GM18907 (cell line): ENCODE measurements around the gene ABHD12.
"Not testable (repeated sequence)": the region's sequence is repeated elsewhere in the genome, so short reads cannot be mapped to it uniquely, and the experiment has no call there.

ENCODE experiments used
- ATAC-seq: cut with Tn5 transposase; IDR thresholded peaks from one replicate; pipeline ENCODE4 v1.9.1; 2021; ENCODE audit warnings: mild to moderate bottlenecking, moderate library complexity; ENCODE audit not compliant: unreplicated experiment

The ABHD12 gene

GRCh38 chr20:25390538-25391528, at the start of gene ABHD12:
TSS of gene ABHD12 (minus strand) at chr20:25390835. CDS start at chr20:25390703, 132 bp downstream.
- peak; percentile 93 for ATAC-seq

DNA sequence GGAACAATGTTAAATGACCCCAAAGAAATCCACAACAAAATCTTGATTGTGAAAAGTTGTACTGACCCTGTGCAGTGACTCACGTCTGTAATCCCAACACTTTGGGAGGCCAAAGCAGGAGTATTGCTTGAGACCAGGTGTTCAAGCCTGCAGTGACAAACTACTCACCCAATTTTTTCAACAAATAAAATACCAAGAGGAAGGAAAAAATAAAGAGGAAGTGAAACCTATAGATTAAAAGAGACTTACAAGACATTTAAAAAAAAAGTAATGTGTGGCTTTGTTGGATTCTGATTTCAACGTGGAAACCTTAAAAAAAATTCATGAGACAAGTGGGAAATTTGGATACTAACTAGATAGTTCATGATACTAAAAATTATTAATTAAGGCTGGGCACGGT, 48.7 kb upstream of the ABHD12 start:
- peak; percentile 67 for ATAC-seq

DNA sequence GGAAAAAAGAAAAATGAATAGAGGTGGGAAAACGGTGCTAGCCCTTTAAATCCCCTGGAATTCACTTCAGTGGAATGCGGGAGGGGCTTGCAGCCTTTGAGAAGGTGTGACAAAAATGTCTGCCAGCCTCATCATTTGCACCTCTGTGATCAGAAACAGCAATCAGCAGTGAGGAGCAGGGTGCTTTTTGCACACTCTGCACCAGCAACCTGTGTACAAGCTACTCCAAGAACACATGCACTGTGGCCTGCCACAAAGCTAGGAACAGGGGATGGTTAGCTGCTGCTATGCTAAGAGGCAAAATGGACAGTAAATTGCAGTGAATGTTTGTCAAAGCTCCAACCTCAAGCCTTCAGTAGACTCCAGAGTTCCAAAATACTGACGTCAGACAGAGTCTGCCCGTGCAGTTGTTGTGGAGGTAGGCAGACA, 46.5 kb upstream of the ABHD12 start:
- ATAC-seq, result no peak

DNA sequence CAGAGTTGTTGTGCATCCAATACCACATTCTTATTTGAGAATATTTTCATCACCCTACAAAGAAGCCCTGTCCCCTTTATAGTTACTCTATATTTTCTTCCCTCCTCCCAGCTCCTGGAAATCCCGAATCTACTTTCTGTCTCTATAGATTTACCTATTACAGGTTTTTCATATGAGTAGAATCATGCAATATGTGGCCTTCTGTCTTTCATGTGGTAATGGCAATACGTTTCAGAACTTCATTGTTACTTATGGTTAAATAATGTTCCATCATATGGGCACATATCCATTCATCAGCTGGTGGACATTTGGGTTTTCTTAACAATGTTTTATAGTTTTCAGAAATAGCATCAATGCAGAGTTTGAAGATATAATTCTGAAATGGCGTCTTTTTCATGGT, 33.9 kb upstream of the ABHD12 start:
- no peak for ATAC-seq

GRCh38 chr20:25422032-25422431, 31.4 kb upstream of the ABHD12 start:
- ATAC-seq, result no peak

DNA sequence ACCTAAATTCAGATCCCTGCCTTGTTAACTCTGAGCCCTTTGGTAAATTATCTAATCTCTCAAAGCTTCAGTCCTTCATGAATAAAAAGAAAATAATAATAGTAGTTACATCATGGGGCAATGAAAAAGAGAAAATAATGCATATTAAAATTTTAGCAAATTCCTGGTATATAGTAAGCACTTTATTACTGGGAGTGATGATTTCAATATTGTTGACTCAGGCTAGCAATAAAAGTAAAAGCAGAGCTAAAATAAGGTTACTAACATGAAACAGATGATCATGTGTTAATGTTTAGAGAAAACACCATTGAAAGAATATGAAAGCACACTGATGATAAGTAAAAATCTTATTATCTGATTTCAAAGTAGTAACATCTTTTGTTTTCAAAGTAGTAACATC, 30.5 kb upstream of the ABHD12 start:
- no peak for ATAC-seq

GRCh38 chr20:25418776-25419175, 28.1 kb upstream of the ABHD12 start:
- ATAC-seq, result peak; percentile 56

- no peak for ATAC-seq
Observed at GRCh38 chr20:25408890-25409289, 18.3 kb upstream of the ABHD12 start.

DNA sequence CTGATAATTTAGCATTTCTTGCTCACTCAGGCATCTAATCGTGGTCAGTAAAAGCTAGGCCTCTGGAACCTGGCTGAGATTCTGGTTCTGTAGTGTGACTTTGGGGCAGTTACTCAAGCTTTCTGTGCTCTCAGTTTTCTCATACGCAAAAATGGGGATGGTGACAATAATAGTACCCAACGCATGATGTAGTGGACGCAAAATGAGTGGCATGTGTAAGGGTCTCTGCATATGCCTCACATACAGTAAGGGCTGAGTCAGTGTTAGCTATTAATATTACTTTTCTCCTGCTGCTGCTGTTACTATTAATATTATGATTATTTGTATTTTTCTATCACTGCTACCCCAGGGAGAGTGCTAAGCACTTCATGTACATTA, 17.5 kb upstream of the ABHD12 start:
- ATAC-seq, result no peak

DNA sequence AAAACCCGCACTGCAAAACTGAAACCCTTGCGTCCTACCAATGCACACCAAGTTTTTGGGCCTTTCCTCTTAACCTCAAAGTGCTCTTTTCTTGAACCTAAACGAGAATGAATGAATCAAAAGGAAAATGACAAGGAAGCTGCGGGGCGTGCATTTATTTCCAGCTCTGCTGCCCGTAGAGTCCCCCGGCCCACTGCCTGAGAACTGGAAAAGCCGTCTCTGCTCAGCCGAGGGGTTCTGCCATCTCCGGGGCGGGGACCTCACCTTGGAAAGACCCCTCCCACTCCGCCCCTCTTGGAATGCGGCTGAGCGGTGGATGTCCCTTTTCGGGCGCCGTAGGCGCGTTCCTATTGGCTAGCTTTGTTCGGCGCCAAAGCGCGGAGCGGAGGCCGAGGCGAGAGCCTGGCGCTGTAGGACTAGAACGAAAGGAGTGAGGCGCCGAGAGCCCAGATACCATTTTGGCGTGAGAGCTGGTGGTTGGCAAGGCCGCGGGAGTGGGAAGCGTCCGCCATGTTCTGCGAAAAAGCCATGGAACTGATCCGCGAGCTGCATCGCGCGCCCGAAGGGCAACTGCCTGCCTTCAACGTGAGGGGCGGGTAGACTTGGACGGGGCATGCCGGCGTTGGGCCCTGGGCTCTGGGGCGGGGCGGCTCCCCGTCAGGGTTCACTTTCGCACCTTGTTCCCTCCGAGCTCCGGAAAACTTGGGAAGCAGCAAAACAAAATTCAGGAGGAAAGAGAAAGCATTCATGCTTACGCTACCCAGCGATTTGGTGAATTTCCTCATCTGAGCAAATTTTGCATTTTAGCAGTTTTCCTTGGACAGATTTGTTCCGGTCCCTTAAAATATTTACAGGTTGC, 16.9 kb upstream of the ABHD12 start, which contains the start of gene GINS1:
Gene GINS1 (plus strand): TSS at position 363 of the 859 bp plus-strand sequence. CDS start 148 bp downstream, at position 511.
- peak; percentile 92 for ATAC-seq

GRCh38 chr20:25402583-25402982, 11.9 kb upstream of the ABHD12 start:
- ATAC-seq, result no peak

DNA sequence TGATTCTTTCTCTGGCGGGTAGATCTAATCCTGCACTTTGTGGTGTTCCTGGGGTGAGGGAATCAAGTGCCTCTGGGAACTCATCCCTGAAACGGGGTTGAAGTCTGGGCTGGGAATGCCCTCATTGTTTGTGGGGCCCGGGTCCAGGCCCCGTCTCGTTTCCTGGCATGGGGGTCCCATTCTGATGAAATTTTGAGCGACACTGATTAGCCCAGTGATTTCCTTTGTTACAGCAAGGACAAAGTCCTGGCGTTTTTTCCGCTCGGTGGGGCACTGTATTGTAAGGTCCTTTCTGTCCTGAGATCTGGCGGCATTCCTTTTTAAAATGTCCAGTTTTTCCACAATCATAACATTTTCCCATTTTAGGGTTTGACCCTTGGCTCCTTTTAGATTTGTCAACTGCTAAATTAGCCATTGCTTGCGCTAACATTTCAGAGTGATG, 9.7 kb upstream of the ABHD12 start:
- ATAC-seq, result not testable (repeated sequence)

DNA sequence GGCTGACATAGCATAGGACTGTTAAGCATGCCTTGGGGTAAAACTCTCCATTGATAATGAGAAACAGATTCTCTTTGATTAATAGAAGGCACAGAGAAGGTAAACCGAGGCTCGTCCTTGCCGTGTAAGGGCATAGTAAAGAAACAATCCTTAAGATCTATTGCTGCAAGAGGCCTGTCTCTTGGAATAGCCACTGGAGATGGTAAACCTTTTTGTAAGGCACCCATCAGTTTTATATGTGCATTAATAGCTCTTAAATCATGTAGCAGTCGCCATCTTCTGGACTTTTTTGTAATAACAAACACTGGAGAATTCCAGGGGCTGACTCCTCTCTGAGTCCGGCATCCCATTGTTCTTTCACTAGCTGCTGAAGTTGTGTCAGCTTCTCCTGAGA, 8.4 kb upstream of the ABHD12 start:
- ATAC-seq, result peak; percentile 70

GRCh38 chr20:25398376-25399036, 7.9 kb upstream of the ABHD12 start:
- ATAC-seq, result no peak

- no peak for ATAC-seq
Observed at GRCh38 chr20:25397821-25398220, 7.2 kb upstream of the ABHD12 start.

GRCh38 chr20:25397096-25397495, 6.5 kb upstream of the ABHD12 start:
- ATAC-seq, result no peak

DNA sequence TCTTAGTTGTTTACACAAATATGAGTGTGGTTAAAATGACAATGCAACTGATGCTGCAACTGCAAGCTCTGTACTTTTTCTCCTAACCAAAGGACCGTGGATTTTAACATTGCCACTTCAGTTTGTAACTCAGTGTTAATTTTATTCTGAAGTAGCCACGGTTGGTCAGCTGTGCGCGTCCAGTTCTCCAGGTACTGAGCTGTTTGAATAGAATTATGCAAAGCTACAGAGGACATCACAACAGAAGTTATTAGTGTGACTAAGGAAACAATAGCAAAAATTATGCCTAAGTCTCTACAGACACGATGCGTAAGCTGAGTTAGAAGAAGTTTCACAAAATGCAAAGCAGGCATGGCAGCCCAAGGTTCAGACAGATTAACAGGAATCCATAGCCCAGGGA, 4.4 kb upstream of the ABHD12 start:
- ATAC-seq, result no peak

DNA sequence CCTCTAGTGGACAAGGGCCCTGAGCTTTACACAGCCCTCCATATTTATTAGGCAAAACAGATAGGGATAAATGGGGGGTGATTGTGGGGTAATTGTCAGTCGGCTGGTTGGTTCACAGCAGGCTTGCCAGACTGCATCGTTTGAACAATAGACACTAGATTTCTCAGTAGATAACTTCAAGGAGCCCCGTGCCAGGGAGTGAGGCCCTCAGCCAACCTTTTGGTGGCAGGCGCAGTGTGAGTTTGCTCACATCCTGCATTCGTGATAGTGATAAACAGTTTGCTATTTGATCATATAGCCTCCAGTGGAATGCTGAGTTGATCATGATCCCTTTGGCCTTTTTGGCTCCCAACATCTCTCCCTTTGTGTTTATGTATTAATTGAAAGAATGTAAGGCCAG, 3.6 kb upstream of the ABHD12 start:
- ATAC-seq, result no peak

DNA sequence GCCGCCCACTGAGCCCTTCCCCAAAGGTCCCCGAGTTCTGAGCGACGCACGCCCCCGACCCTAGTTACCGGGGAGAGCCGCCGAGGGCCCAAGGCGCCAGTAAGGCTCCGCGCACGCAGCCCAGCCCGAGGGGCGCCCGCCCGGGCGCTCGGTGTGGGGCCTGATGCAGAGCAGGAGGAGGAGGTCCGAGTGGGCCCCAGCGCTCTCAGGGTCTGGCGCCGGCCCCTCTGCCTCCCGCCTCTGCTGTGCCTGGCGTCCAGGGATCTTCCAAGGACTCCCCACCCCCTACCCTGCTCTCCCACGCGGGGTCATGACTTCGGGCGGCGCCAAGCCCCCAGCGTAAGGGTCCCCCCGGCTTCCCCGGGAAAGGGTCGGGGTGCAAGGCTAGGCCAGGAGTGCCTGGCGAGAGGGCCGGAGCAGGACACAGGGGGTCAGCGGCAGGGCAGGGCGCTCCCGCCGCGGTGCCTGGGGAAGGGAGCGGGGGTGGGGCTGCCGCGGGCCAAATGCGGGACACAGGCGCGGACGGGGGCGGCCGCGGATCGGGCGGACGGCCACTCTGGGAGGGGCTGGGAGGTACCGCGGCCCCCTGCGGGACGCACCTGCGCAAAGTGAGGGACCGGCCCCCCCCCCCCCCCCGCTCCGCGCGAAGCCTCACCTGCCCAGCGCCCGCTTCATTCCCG, 637 bp downstream of the ABHD12 start:
- ATAC-seq, result peak; percentile 34

DNA sequence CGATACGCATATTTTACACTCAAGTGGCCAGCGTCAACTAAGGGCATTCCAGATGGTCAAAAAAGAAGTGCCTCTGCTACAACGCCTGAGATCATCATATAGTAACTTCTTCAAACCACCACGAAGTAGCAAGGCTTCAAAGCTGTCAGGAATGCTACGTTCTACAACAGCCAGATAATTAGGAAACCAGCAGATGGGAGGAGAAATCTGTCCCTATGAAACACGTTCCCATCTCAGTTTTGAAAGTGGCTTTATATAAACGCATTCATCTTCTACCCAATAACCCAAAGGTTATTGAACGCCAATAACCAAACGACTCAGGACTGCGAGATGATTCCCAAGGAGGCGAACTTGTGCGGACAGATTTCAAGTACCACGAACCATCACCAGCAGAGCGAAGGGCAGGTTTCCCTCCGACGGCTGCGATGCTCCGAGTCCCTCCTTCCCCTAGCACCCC, 1.2 kb downstream of the ABHD12 start:
- no peak for ATAC-seq
